NCI-H1694 (cell line): Measurements from ENCODE around the gene CEP126.

ENCODE experiments used
- DNase-seq: peaks from one replicate; lab custom pipeline; 2025; lab: John Stamatoyannopoulos, UW

Gene CEP126

DNA sequence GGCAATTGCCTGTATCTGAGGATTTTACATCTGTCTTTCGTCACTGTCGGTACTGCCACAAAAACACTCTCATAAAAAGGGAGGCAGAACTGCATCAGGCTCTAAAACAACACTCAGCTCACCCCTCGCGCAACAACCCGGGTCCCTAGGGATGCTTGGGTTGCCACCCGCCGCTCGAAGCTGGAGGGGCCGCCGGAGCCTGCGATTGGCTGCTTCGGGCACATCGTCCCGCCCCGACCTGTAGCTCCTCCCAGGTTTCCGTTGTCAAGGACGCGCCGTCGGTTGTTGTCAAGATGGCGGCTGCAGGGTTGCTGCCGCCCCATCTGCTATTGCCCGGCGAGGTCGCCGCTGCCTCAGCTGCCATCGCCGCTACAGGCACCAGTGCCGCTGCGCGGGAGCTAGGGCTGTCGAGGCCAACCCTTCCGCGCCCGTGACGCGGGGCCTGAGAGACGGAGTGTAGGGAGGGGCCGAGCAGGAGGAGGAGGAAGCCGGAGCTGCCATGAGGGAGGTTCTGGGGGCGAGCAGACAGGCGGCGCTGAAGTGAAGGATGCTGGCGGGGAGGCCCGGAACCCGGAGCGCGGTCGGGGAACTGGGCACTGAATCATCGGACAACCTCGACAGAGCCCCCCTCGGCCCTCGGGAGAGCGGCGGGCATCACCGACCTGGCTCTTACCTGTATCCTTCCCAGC lies at the start of gene CEP126:
TSS of gene CEP126 (plus strand) at position 273 of the 689 bp plus-strand sequence. CDS start at position 548, 275 bp downstream.
- DNase-seq, result peak; percentile 59

DNA sequence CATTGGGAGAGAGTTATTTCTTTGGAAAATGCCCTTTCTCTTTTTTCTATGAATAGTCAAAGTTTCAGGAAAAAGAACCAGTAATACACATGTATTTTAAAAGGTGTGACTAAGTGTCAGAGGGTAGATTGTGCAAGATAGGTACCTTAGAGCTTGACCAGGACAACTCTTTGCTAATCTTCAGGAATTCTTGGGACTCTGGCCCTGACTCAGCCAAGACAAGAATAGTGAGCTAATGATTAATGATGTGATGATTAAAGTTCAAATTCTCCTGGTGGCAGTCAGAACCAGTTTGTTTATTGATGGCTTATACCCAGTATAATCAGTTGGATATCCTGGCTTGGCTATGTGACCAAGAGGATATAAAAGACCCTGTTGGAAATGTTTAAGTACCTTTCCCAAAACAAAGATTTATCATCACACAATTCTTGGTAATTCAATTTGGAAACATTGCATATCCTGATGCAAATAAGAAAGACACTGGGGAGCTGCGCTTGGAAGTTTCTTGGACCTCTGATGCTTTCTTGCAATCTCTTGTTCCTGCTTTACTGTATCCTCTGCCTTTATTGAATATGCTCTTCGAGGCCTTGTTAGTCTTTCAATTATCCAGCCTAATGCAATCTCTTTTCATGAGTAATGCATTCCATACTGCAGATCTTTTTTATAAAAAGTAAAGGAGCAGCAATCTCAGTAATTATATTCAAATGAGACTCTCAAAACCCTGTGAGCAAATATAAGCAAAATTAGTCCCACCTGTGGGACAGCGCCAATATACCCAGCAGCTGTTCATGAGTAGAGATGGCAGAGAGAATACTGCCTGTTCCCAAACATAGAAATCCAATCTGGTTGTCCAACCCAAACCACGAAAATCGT lies 48.0 kb upstream of the CEP126 start:
- no peak for DNase-seq

- DNase-seq, result no peak
Measured at GRCh38 chr11:101867951-101868350, 46.9 kb upstream of the CEP126 start.

- no peak for DNase-seq
Measured at GRCh38 chr11:101870510-101870909, 44.3 kb upstream of the CEP126 start.

DNA sequence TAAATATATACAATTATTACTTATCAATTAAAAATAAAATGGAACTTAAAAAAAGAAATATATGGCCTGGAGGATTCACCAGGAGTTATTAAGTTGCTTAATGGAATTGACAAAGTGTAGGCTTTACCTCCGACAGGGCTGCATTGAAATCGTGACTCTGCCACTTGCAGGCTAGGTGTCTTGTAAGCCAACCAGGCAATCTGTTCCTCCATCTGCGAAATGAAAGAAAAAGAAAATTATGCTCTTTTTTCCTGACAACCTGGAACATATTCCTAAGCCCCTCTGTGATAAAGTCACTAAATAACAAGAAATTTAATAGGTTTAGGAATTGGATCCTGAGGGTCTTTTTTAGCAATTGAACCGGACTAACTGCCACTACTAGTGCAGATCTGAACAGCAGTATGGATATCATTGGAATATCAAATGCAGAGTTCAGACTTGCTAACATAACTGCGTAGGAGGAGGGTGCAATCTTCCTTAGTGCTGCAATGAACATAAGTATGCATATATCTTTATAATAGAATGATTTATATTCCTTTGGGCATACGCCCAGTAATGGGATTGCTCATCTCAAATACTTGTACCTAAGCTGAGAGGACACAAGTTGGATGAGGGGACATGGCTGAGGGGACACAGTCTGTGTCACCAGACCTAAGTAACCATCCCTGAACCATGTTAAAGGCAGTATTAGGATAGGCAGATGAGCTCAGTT lies 42.5 kb upstream of the CEP126 start:
- DNase-seq, result no peak

DNA sequence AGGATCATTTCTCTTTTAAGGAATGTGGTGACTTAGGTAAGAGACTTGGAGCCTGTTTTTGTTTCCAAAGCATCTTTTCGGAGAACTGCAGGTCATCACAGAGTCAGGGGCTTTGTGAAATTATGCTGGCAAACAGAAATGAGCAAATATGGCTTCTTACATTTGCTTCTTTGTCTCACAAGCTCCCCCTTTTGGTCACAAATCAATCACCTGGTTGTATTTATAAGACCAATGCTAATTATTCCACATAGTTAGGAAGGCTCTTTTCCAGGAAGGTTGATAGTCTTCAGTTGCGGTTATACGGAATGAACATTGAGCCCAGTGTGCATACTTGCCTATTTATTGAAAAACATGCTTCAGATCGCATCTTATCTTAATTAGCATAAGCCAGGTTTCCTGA lies 34.6 kb upstream of the CEP126 start:
- DNase-seq, result peak; percentile 3

GRCh38 chr11:101881586-101881985 lies 33.2 kb upstream of the CEP126 start:
- DNase-seq, result no peak

- no peak for DNase-seq
Measured at GRCh38 chr11:101885631-101886030, 29.2 kb upstream of the CEP126 start.

GRCh38 chr11:101889767-101890166 lies 25.0 kb upstream of the CEP126 start:
- DNase-seq, result no peak

- no peak for DNase-seq
Measured at GRCh38 chr11:101894505-101894904, 20.3 kb upstream of the CEP126 start.

DNA sequence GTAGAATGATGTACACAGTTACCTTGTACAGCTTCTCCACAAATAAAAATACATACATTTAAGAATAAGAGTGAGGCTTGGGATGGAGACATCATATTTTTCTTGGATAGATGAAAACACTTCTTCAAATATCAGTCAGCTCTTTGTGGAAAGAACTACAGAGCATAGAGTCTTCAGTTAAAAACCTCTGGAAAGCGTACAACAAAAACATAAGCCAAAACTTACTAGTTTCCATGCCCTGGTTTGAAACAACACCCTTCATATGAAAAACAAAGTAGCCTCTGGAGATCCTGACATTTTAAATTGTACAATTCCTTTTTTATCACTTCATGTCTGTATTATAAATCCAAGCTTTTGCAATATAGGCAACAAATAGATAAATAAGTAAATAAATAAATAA lies 7.0 kb upstream of the CEP126 start:
- no peak for DNase-seq

DNA sequence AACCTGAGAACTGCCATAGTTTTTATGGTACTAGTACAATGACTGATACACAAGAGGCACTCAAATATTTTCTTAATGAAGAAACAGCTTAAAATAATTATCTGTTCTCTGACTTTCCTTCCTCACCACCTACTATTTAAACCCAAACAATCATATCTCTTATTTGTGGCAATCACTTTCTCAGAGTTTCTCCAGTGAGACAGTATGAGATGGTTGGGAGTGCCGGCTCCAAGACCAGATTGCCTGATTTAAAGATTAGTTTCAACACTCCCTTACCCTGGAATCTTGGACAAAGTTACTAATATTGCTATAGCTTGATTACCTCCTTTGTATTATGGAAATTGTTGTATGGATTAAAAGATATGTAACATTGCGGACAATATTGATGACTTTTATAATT lies 5.7 kb upstream of the CEP126 start:
- DNase-seq, result no peak

DNA sequence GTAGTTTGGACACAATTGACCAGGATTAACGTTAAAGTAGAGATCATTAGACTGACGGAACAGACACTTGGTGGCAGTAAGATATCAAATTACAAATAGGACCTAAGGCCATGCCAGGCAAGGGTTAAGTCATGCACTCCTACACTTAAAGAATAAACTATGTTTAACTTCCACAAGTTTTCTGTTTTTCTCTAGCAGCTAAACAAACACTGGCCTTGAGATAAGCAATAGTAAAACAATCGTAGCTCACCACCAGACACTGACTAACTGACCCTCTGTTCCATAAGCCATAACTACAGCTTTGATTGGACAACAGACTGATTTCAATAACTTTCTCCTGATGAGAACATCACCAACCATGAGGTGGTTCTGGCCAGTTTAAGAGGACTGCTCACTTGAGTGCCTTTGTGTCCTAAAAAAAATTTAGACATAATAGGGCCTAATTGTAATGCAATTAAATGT lies 2.0 kb upstream of the CEP126 start:
- no peak for DNase-seq

DNA sequence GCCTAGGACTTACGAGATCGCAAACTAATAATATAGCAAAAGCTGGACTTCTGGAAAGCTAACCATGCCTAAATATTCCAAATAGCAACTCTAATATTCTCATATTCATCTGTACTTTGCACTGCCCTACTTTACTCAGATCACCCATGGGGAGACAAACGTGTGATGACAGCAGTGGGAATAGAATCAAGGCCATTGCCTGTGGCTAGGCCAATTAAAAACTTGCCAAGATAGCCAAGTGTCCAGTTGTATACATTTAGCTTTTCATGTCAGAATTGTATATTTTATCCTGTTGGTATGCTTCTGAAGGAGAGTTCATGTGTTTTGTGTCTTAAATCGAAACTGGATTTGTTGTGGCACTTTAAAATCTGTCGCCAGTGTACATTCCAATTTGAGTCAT lies 1.2 kb upstream of the CEP126 start:
- DNase-seq, result no peak

GRCh38 chr11:101914341-101914737 lies 471 bp upstream of the CEP126 start:
- DNase-seq, result no peak

DNA sequence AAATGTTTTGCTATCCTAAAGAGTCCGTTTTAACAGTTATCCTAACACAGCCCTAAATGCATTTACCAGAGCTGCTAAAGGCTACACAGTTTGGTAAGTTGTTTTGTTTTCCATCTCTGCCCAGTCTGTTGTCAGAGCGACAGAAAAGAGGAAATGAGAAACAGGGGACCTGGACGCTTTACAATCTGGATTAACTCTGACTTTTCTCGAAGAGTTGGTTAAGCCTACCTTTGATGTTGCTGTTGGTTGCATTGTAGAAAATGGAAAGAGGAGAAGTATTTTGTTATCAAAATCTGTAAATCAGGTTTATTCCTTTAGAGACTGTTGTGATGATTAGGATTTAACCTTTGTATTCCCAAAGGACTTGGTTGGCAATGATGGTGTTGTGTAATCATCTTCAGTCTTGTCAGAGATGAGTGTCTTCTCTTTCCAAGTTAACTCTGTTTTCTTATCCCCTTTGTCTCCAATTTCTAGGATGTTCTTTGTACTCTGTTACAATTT lies 1.0 kb downstream of the CEP126 start:
- no peak for DNase-seq

DNA sequence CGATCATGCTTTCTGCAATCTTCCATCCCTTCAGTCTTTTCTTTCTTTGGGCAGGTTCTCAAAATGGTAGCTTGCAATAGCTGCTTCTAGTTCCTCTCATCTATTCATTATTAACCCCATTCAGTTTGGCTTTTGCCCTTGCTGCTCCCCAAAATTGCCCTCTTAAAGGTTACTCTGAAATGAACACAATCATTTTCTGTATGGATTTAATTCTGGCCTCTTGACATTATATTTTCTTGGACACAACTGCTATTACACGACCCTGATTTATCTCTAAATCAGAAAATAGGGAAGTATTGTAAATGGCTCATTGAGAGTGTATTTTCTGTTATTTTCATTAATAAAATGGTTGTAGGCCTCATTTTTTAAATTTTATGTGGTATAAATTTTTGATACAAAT lies 1.6 kb downstream of the CEP126 start, which contains the start of gene ANGPTL5:
TSS of gene ANGPTL5 (minus strand) at position 101 of the 400 bp plus-strand sequence. CDS start 8,613 bp downstream, outside the sequence.
- DNase-seq, result no peak

DNA sequence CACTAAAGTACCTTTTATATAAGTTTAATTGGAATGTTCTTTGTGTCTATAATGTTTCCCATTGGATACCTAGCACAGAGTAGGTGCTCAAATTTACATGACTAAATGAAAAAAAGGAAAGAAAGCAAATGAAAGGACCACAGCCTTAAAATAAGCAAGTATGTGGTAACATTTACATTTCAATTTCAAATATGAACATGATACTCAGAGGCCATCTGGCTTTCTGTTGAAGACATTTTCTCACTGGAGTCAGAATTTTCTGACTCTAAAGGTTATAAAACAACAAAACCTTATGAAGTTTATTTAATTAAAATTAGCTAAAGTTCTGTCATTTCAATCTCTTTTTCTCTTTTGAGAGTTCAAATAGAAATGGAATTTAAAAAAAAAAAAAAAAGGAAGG lies 2.4 kb downstream of the CEP126 start:
- DNase-seq, result no peak

- no peak for DNase-seq
Measured at GRCh38 chr11:101920992-101921391, 6.2 kb downstream of the CEP126 start.

GRCh38 chr11:101923554-101923953 lies 8.7 kb downstream of the CEP126 start:
- DNase-seq, result no peak

GRCh38 chr11:101929294-101929915 lies 14.6 kb downstream of the CEP126 start:
- DNase-seq, result no peak

- DNase-seq, result no peak
Measured at GRCh38 chr11:101931692-101932091, 16.9 kb downstream of the CEP126 start.
